Stimulated activated CD4-positive, alpha-beta T cell treated with anti-CD3 and anti-CD28 coated beads, Interleukin-4, amount 100 ng/mL, for 4 hours (primary cell): ENCODE measurements around the gene HAVCR2.
"Not testable (repeated sequence)": the region's sequence is repeated elsewhere in the genome, so short reads cannot be mapped to it uniquely, and the experiment has no call there.

ENCODE experiments used
- DNase-seq, 2 experiments: peaks; one replicate each; pipeline ENCODE4 v3.0.0-alpha.2; 2020

The HAVCR2 gene

GRCh38 chr5:157086751-157087359 is 22.0 kb downstream of the HAVCR2 start:
- DNase-seq = no peak

GRCh38 chr5:157085930-157086329 is 22.9 kb downstream of the HAVCR2 start:
- DNase-seq = no peak

GRCh38 chr5:157080286-157080685 is 28.6 kb downstream of the HAVCR2 start:
- no peak for DNase-seq

GRCh38 chr5:157076558-157076957 is 32.3 kb downstream of the HAVCR2 start:
- no peak for DNase-seq

GRCh38 chr5:157072508-157072907 is 36.3 kb downstream of the HAVCR2 start:
- peak in 1 of 2 experiments; percentile 10 for DNase-seq

GRCh38 chr5:157069949-157070348 is 38.9 kb downstream of the HAVCR2 start:
- DNase-seq = no peak

- DNase-seq = no peak
Measured at GRCh38 chr5:157068785-157069184, 40.1 kb downstream of the HAVCR2 start.

GRCh38 chr5:157068339-157068738 is 40.5 kb downstream of the HAVCR2 start:
- DNase-seq = no peak

GRCh38 chr5:157067005-157067404 is 41.8 kb downstream of the HAVCR2 start:
- DNase-seq = no peak

GRCh38 chr5:157066080-157066479 is 42.8 kb downstream of the HAVCR2 start:
- no peak for DNase-seq

GRCh38 chr5:157063776-157064430 is 44.9 kb downstream of the HAVCR2 start:
- DNase-seq = no peak

- no peak for DNase-seq
Measured at GRCh38 chr5:157059891-157060290, 49.0 kb downstream of the HAVCR2 start.

GRCh38 chr5:157059093-157059539 is 49.7 kb downstream of the HAVCR2 start, which contains the start of gene HAVCR1:
HAVCR1 (minus strand) TSS chr5:157059116; CDS start chr5:157057943, 1,173 bp downstream.
- DNase-seq = no peak

- no peak for DNase-seq
Measured at GRCh38 chr5:157057459-157058370, 51.1 kb downstream of the HAVCR2 start.

- DNase-seq = not testable (repeated sequence)
Measured at GRCh38 chr5:157056848-157057247, 52.0 kb downstream of the HAVCR2 start.

GRCh38 chr5:157051604-157052245 is 57.1 kb downstream of the HAVCR2 start:
- DNase-seq = no peak

GRCh38 chr5:157050050-157050449 is 58.8 kb downstream of the HAVCR2 start:
- no peak for DNase-seq

GRCh38 chr5:157049605-157050004 is 59.2 kb downstream of the HAVCR2 start:
- no peak for DNase-seq

GRCh38 chr5:157047898-157048297 is 60.9 kb downstream of the HAVCR2 start:
- DNase-seq = no peak

GRCh38 chr5:157047016-157047415 is 61.8 kb downstream of the HAVCR2 start:
- not testable (repeated sequence) for DNase-seq

- DNase-seq = no peak
Measured at GRCh38 chr5:157046041-157046440, 62.8 kb downstream of the HAVCR2 start.

GRCh38 chr5:157045601-157046000 is 63.2 kb downstream of the HAVCR2 start:
- no peak for DNase-seq
